ENCODE measurements around the gene ANKRD2.

DNA sequence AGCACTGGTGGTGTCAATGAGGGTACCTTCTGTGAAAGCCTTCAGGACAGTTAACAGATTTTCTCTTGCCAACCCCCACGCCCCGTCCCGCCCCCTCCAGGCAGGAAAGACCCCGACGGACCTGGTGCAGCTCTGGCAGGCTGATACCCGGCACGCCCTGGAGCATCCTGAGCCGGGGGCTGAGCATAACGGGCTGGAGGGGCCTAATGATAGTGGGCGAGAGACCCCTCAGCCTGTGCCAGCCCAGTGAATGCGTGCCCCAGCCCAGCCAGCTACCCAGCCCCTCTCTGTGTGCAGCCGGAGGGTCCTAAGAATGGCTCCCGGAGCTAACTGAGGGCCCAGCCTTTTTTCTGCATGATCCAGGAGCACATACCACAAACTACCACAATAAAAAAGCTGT is 10.9 kb downstream of the ANKRD2 start:
- no peak for TF ChIP-seq EZH2 (IDR thresholded peaks at IDR 0.05; ENCODE audit: borderline replicate concordance, low read depth, low read length, severe bottlenecking)
- TF ChIP-seq POLR2A (IDR thresholded peaks at IDR 0.05; ENCODE audit: low read depth, low read length) = no peak
- TF ChIP-seq, protein P1, sequence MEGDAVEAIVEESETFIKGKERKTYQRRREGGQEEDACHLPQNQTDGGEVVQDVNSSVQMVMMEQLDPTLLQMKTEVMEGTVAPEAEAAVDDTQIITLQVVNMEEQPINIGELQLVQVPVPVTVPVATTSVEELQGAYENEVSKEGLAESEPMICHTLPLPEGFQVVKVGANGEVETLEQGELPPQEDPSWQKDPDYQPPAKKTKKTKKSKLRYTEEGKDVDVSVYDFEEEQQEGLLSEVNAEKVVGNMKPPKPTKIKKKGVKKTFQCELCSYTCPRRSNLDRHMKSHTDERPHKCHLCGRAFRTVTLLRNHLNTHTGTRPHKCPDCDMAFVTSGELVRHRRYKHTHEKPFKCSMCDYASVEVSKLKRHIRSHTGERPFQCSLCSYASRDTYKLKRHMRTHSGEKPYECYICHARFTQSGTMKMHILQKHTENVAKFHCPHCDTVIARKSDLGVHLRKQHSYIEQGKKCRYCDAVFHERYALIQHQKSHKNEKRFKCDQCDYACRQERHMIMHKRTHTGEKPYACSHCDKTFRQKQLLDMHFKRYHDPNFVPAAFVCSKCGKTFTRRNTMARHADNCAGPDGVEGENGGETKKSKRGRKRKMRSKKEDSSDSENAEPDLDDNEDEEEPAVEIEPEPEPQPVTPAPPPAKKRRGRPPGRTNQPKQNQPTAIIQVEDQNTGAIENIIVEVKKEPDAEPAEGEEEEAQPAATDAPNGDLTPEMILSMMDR (IDR thresholded peaks at IDR 0.05; ENCODE audit: extremely low read depth in 1 of 2, insufficient read depth in 1 of 2, low read depth in 1 of 2, low read length in 2 of 2) = no peak
- TF ChIP-seq MYC (IDR thresholded peaks at IDR 0.05; ENCODE audit: low read depth, low read length) = no peak

Measured in endothelial cell of umbilical vein (primary cell).